Adrenal gland (tissue), 12 donors: Measurements from ENCODE around the gene CEACAM1. TPM values are rescaled to one million over a fixed set of nuclear protein-coding genes. Genes with fewer than 3 reads are reported as not detected.

Experiments
- DNase-seq, 7 donors: peaks; one replicate each; pipeline ENCODE4 v3.0.0-alpha.2; 2019 to 2020
- H3K27ac ChIP-seq, 5 donors: fragments of 200-600 bp; sonication (generic) in 4 of 5; 1 replicate in 3 of 5; 2 replicates in 2 of 5; pipeline versions ENCODE4 v1.5.1 to v1.8.0; 2016 to 2020; ENCODE audit warnings: mild to moderate bottlenecking in 1 of 5
- H3K27me3 ChIP-seq: fragments of 200-600 bp; 2 replicates; pipeline ENCODE4 v1.8.0; 2021
- H3K36me3 ChIP-seq, 2 donors: fragments of 200-600 bp; replicated peaks in 1 of 2; 1 replicate in 1 of 2; 2 replicates in 1 of 2; pipeline versions ENCODE4 v1.5.1 to v1.8.0; 2018 to 2022
- H3K4me1 ChIP-seq, 2 donors: fragments of 200-600 bp; replicated peaks in 1 of 2; 1 replicate in 1 of 2; 2 replicates in 1 of 2; pipeline versions ENCODE4 v1.5.1 to v1.8.0; 2018 to 2021
- H3K4me3 ChIP-seq, 4 donors: fragments of 200-600 bp; sonication (generic) in 3 of 4; one replicate each; pipeline ENCODE4 v1.5.1; 2016 to 2018
- H3K9me3 ChIP-seq, 3 donors: fragments of 200-600 bp; sonication (generic) in 1 of 3; replicated peaks in 1 of 3; 1 replicate in 2 of 3; 2 replicates in 1 of 3; pipeline versions ENCODE4 v1.5.1 to v1.8.0; 2016 to 2021
- CTCF ChIP-seq, 6 experiments: fragments of 450-650 bp in 4 of 6; fragments of 200-600 bp in 2 of 6; sonication (generic) in 1 of 6; IDR thresholded peaks; 1 replicate in 5 of 6; 2 replicates in 1 of 6; pipeline versions ENCODE4 v1.5.1 to v1.8.0; 2016 to 2021; ENCODE audit warnings: antibody characterized with exemption in 6 of 6, mild to moderate bottlenecking in 2 of 6, moderate library complexity in 1 of 6
- POLR2A ChIP-seq, 2 donors: fragments of 450-650 bp; IDR thresholded peaks; one replicate each; pipeline ENCODE4 v1.6.1; 2017; ENCODE audit warnings: antibody characterized with exemption in 2 of 2, mild to moderate bottlenecking in 2 of 2, moderate library complexity in 1 of 2
- WGBS, 4 donors: extraction: QIAGEN DNeasy Blood & Tissue Kit in 2 of 4; methylation state at CpG; one replicate each; pipeline versions ENCODE4 v1.1.5 to v1.1.7; 2013 to 2017; 5-methylcytosine and 5-hydroxymethylcytosine counted together
- intact Hi-C, 2 donors: fragments of 100-400 bp; cut with DNase I; formaldehyde crosslinking; loops; one replicate each; pipeline versions ENCODE4 v1.14.1 to v1.15.0; 2022 to 2023
- polyA plus RNA-seq, 3 donors: library from polyadenylated mRNA; stranded (reverse); fragments of 200-250 nt in 2 of 3; fragments of 350-450 nt in 1 of 3; fragmentation: Illumina TruSeq in 1 of 3; extraction: RNeasy Lipid Tissue Mini Kit (QIAGEN cat#74804) in 1 of 3; gene quantifications; one replicate each; pipeline ENCODE4 v1.2.3, GENCODE V29; 2013 to 2014
- total RNA-seq, 9 donors: library from RNA; depleted of rRNA in 4 of 9; stranded (reverse); fragments of >200 nt in 4 of 9; fragments of 120-200 nt in 1 of 9; fragmentation: NEBNext Ultra II Directional in 1 of 9; extraction: Animal tissue kit (Norgen Biotek cat#: 25700) in 1 of 9; gene quantifications; one replicate each; pipeline versions ENCODE4 v1.1.0 to v1.2.4, GENCODE V29; 2013 to 2023
- donor health status: healthy with polysubstance abuse.
- donor health status: Bipolar disorder and iron deficiency.
- donor health status: DM: yes; HTN: yes; CAD: no.
- donor health status: DM: no; HTN: no; CAD: no.
- donor health status: DM: no; HTN: no; CAD: no.
- donor health status: DM: yes; HTN: yes; CAD: no.

CEACAM1 gene
- total and polyA plus RNA-seq, 12 donors: 12.1 to 59.5 (median 24.6) TPM

DNA sequence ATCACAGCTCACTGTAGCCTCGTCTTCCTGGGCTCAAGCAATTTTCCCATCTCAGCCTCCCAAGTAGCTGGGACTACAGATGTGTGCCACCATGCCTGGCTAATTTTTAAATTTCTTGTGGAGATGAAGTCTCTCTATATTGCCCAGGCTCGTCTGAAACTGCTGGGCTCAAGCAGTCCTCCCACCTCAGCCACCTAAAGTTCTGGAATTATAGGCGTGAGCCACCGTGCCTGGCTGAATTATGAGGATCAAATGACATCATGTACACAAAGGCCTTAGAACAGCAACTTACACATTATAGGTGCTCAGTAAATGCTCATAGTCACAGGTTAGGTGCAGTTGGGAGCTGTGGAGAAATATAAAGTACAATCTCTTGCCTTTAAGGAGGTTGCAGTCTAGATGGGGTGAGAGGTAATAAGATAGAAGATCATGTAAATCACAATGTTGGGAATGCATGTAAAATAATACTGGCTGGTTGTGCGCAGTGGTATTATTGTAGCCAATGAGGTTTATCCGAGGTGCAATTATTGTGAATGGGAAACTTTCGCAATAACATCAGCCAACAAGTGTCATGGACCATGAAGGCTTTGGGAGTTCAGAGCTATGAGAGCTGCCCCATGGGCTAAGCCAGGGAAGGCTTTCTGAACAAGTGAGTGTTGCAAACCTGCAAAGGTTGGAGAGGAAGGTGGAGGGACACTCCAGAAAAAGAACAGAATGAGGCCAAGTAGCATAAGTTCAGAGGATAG lies 55.7 kb downstream of the CEACAM1 start:
- WGBS, 4 donors: 88 to 94% (median 92%) methylated on average over 7 of the region's 7 CpGs
- intact Hi-C loops: no loop called here
- Histone ChIP-seq H3K9me3 (no peaks in the 10 kb centered on the region), H3K27me3 (no peaks in the 10 kb centered on the region), H3K36me3 (no peaks in the 10 kb centered on the region), H3K27ac (no peak overlapping the region), H3K4me3 (no peak overlapping the region), H3K4me1 (peaks cover 0 to 25% of the 10 kb centered on the region in 2 donors)
- no peak for DNase-seq
- TF ChIP-seq CTCF (IDR thresholded peaks at IDR 0.05): no peak
- TF ChIP-seq POLR2A (IDR thresholded peaks at IDR 0.05): no peak

- Histone ChIP-seq H3K36me3 (no peaks in the 10 kb centered on the region), H3K9me3 (no peaks in the 10 kb centered on the region), H3K27ac (no peak overlapping the region), H3K4me3 (no peak overlapping the region), H3K27me3 (no peaks in the 10 kb centered on the region), H3K4me1 (peaks cover 0 to 34% of the 10 kb centered on the region in 2 donors)
- peak in 1 of 7 donors; percentile 37 for DNase-seq
- no peak for TF ChIP-seq POLR2A (IDR thresholded peaks at IDR 0.05)
- intact Hi-C loops: no loop called here
- WGBS, 4 donors: 69 to 89% (median 80%) methylated on average over 7 of the region's 7 CpGs
These were observed 56.6 kb downstream of the CEACAM1 start for GRCh38 chr19:42471554-42472249.

- intact Hi-C loops: no loop called here
- Histone ChIP-seq H3K36me3 (no peaks in the 10 kb centered on the region), H3K4me1 (peaks cover 0 to 43% of the 10 kb centered on the region in 2 donors), H3K9me3 (no peaks in the 10 kb centered on the region), H3K27me3 (no peaks in the 10 kb centered on the region), H3K4me3 (no peak overlapping the region), H3K27ac (peak overlapping the region in 2 of 5 donors; percentile 20 to 23)
- no peak for TF ChIP-seq CTCF (IDR thresholded peaks at IDR 0.05)
- TF ChIP-seq POLR2A (IDR thresholded peaks at IDR 0.05): no peak
- WGBS, 4 donors: 37 to 40% (median 39%) methylated on average over 8 of the region's 8 CpGs
- peak in 5 of 7 donors; percentile 29 to 56 (median 37) for DNase-seq
These were observed 58.7 kb downstream of the CEACAM1 start for GRCh38 chr19:42469311-42470235.

DNA sequence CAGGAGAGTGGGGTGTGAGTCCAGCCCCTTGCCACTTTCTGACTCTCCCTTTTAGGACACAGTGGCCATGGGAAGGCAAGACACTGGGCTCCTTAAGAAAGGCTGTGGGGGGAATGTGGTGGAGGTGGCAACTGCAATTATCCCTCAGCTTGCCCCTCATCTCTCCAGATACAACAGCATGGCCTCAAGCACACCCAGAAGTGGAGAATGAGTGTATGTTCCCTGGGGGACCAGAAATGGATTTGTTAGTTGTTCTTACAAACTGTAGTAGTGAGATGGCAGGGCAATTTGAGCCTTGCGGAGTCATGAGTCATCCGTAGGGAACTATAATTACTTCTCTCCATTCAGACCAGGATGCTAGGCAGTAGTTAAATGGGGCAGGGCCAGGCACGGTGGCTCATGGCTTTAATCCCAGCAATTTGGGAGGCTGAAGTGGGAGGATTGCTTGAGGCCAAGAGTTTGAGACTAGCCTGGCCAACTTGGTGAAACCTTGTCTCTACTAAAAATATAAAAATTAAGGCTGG lies 59.9 kb downstream of the CEACAM1 start:
- H3K36me3 ChIP-seq: no peaks in the 10 kb centered on the region
- no peak for TF ChIP-seq POLR2A (IDR thresholded peaks at IDR 0.05)
- H3K4me1 ChIP-seq: peaks cover 0 to 43% of the 10 kb centered on the region in 2 donors
- H3K27ac ChIP-seq: peak overlapping the region in 2 of 5 donors; percentile 41 to 74
- H3K27me3 ChIP-seq: no peaks in the 10 kb centered on the region
- WGBS, 4 donors: 32 to 40% (median 37%) methylated on average over 3 of the region's 3 CpGs
- intact Hi-C loops: no loop called here
- H3K9me3 ChIP-seq: no peaks in the 10 kb centered on the region
- DNase-seq: peak in 4 of 7 donors; percentile 24 to 50 (median 42)
- H3K4me3 ChIP-seq: no peak overlapping the region
